Activated CD8-positive, alpha-beta T cell treated with anti-CD3 and anti-CD28 coated beads, Interleukin-2, amount 10 ng/mL, durations not matched to agents 7 days and 5 days (primary cell): ENCODE measurements around the gene BHLHA9. TPM values are rescaled to one million over a fixed set of nuclear protein-coding genes. Genes with fewer than 3 reads are reported as not detected.

Experiments
- ATAC-seq: fragments of 150-1000 bp; cut with Tn5 transposase; one replicate; pipeline ENCODE4 v1.10.0; 2021; ENCODE audit warnings: moderate library complexity
- CTCF ChIA-PET: fragments of 350-600 bp; sonication (Branson Sonifier 250); formaldehyde crosslinking; loops from one replicate; lab custom pipeline; 2021; ENCODE audit warnings: antibody characterized with exemption; lab: Charles Lee
- POLR2A ChIA-PET: fragments of 350-600 bp; sonication (Branson Sonifier 250); formaldehyde crosslinking; loops from one replicate; lab custom pipeline; 2021; ENCODE audit warnings: antibody characterized with exemption; lab: Charles Lee
- DNase-seq: peaks from one replicate; pipeline ENCODE4 v3.0.0-alpha.2; 2020
- H3K27ac Mint-ChIP-seq: one replicate; pipeline ENCODE4 v1.8.0; 2021; ENCODE audit warnings: mild to moderate bottlenecking, mixed read lengths
- H3K27me3 Mint-ChIP-seq: one replicate; pipeline ENCODE4 v1.8.0; 2021; ENCODE audit warnings: low read depth, mixed read lengths
- H3K36me3 Mint-ChIP-seq: one replicate; pipeline ENCODE4 v1.8.0; 2021; ENCODE audit warnings: low read depth, mixed read lengths
- H3K4me1 Mint-ChIP-seq: one replicate; pipeline ENCODE4 v1.8.0; 2021; ENCODE audit warnings: low read depth, mixed read lengths
- H3K4me3 Mint-ChIP-seq: one replicate; pipeline ENCODE4 v1.8.0; 2021; ENCODE audit warnings: mild to moderate bottlenecking, mixed read lengths
- H3K9me3 Mint-ChIP-seq: one replicate; pipeline ENCODE4 v1.8.0; 2022; ENCODE audit warnings: mixed read lengths; ENCODE audit not compliant: insufficient read depth
- total RNA-seq, 2 experiments: library from RNA; stranded (reverse); gene quantifications; one replicate each; pipeline ENCODE4 v1.2.3, GENCODE V29; 2021

The BHLHA9 gene
- not detected for total RNA-seq

DNA sequence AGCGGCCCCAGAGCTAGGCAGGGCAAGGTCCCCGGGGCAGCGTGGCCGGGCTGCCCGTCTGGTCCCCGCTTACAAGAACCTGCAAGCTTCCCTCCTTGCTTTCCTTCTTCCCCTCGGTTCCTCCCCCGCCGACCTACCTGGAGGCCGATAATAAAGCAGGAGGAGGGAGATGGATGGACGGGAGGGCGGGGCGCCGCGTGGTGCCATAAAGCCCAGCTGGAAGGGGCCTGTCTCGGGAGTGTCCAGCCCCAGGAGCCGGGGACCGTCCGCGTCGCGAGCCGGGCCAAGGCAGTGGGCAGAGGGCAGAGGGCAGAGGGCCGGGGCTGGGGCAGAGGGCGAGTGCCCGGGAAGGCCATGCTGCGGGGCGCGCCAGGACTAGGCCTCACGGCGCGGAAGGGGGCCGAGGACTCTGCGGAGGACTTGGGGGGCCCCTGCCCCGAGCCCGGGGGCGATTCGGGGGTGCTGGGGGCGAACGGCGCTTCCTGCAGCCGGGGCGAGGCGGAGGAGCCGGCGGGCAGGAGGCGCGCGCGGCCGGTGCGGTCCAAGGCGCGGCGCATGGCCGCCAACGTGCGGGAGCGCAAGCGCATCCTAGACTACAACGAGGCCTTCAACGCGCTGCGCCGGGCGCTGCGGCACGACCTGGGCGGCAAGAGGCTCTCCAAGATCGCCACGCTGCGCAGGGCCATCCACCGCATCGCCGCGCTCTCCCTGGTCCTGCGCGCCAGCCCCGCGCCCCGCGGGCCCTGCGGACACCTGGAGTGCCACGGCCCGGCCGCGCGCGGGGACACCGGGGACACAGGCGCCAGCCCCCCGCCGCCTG lies at the start of gene BHLHA9:
BHLHA9 (plus strand) TSS at position 235 of the 820 bp plus-strand sequence; CDS start at position 355, 120 bp downstream.
- H3K9me3 Mint-ChIP-seq = no peaks in the 10 kb centered on the region
- H3K27me3 Mint-ChIP-seq = peaks cover 44% of the 10 kb centered on the region
- H3K27ac Mint-ChIP-seq = no peak within 1 kb of the TSS
- ChIA-PET POLR2A (no interaction called here), CTCF (interaction anchor here (0.8 to 2.6 kb wide), 6 partner anchors 11 to 148 kb away, joined by 3 to 10 read pairs (median 4); no protein-coding TSS in a partner anchor)
- no peak for ATAC-seq
- DNase-seq = no peak
- no peaks in the 10 kb centered on the region for H3K36me3 Mint-ChIP-seq
- peaks cover 16% of the 10 kb centered on the region for H3K4me1 Mint-ChIP-seq
- H3K4me3 Mint-ChIP-seq = peak within 1 kb of the TSS; percentile 85

DNA sequence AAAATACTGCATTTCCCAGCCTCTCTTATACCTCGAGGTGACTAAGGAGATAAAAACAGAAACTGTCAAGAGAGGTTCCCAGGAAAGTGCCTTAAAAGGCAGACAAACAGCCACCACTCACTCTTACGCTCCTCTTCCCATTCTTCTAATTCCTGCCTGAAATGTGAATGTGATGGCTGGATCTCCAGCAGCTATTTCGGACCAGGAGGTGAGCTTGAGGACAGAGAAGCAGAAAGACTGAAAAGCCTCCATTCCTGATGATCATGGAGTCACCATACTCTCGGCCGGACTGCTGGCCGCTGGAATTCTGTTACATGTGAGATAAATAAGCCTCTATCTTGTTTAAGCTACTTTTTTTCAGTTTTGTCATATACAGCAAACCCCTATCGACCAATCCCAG lies 49.0 kb upstream of the BHLHA9 start:
- H3K4me3 Mint-ChIP-seq = no peak overlapping the region
- DNase-seq (no peak), ATAC-seq (no peak)
- no peaks in the 10 kb centered on the region for H3K9me3 Mint-ChIP-seq
- H3K27me3 Mint-ChIP-seq = peaks cover 7% of the 10 kb centered on the region
- H3K36me3 Mint-ChIP-seq = no peaks in the 10 kb centered on the region
- no peaks in the 10 kb centered on the region for H3K4me1 Mint-ChIP-seq
- H3K27ac Mint-ChIP-seq = no peak overlapping the region
- CTCF ChIA-PET = interaction anchor here (1.5 to 1.9 kb wide), 3 partner anchors 34 to 165 kb away, joined by 3 to 4 read pairs (median 3); no protein-coding TSS in a partner anchor
- POLR2A ChIA-PET = no interaction called here

DNA sequence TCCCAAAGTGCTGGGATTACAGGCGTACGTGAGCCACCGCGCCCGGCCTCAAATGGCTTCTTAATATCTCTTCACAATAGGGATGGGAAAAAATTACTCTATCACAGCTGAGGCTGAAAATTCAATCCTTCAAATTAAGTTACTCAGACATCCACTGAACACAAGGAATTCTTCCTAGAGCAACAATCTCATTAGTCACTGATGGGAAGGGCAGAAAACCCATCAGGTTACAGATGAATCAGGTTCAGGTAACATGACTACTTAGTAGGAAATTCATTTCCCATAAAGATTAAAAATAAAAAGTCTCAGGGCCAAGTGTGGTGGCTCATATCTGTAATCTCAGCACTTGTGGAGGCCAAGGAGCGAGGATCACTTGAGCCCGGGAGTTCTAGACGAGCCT lies 47.9 kb upstream of the BHLHA9 start:
- ChIA-PET CTCF (interaction anchor here (1.9 kb wide), 1 partner anchor 100 kb away, joined by 4 read pairs; no protein-coding TSS in a partner anchor), POLR2A (no interaction called here)
- H3K27me3 Mint-ChIP-seq = peaks cover 10% of the 10 kb centered on the region
- peaks cover 7% of the 10 kb centered on the region for H3K4me1 Mint-ChIP-seq
- H3K9me3 Mint-ChIP-seq = no peaks in the 10 kb centered on the region
- peaks cover 6% of the 10 kb centered on the region for H3K36me3 Mint-ChIP-seq
- no peak overlapping the region for H3K27ac Mint-ChIP-seq
- H3K4me3 Mint-ChIP-seq = no peak overlapping the region
- ATAC-seq = no peak
- DNase-seq = no peak

DNA sequence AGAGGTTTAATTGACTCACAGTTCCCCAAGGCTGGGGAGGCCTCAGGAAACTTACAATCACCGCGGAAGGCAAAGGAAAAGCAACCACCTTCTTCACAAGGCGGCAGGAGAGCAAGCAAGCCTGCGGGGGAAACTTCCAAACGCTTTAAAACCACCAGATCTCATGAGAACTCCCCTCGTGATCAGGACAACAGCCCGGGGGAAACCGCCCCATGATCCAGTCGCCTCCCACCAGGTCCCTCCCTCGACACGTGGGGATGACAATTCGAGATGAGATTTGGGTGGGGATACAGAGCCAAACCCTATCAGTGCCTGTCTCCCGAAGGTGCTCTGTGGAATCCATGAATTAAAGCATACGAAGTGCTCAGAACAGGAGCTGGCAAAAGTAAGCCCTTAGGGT lies 46.6 kb upstream of the BHLHA9 start:
- ChIA-PET CTCF (no interaction called here), POLR2A (no interaction called here)
- DNase-seq (no peak), ATAC-seq (no peak)
- peaks cover 16% of the 10 kb centered on the region for H3K4me1 Mint-ChIP-seq
- H3K27me3 Mint-ChIP-seq = peaks cover 16% of the 10 kb centered on the region
- H3K4me3 Mint-ChIP-seq = no peak overlapping the region
- H3K36me3 Mint-ChIP-seq = peaks cover 13% of the 10 kb centered on the region
- H3K9me3 Mint-ChIP-seq = no peaks in the 10 kb centered on the region
- H3K27ac Mint-ChIP-seq = no peak overlapping the region

DNA sequence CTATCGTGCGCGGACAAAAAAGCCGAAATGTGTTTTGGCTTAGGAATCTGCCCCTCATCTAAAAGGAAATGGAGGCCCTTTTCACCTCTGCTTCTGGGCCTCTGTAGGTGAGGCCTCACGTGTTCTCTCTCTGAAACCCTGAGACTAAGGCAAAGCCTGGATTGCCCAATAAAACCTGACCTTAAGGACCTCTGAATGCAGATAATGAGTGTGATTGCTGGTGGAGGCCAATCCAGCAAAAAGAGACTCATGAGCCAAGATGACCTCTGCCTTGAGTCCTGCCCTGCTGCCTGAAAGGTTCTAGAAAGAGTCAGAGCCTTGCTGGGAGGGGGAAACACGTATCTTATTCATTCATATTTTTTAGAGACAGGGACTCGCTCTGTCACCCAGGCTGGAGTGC lies 45.9 kb upstream of the BHLHA9 start:
- Mint-ChIP-seq H3K27ac (no peak overlapping the region), H3K9me3 (no peaks in the 10 kb centered on the region), H3K4me1 (peaks cover 16% of the 10 kb centered on the region), H3K4me3 (no peak overlapping the region), H3K27me3 (peaks cover 16% of the 10 kb centered on the region), H3K36me3 (peaks cover 13% of the 10 kb centered on the region)
- ATAC-seq = no peak
- no peak for DNase-seq
- ChIA-PET CTCF (no interaction called here), POLR2A (no interaction called here)

DNA sequence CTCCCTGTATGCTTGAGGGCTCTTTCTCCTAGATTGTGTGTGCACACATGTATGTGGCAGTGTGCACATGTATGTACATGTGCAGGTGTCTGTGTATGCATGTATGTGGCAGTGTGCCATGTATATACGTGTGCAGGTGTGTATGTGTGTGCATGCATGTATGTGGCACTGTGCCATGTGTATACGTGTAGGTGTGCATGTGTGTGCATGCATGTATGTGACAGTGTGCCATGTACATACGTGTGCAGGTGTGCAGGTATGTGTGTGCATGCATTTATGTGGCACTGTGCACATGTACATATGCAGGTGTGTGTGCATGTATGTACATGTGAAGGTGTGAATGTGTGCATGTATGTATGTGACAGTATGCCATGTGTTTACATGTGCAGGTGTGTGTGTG lies 43.9 kb upstream of the BHLHA9 start:
- Mint-ChIP-seq H3K4me1 (peaks cover 22% of the 10 kb centered on the region), H3K36me3 (peaks cover 13% of the 10 kb centered on the region), H3K9me3 (no peaks in the 10 kb centered on the region), H3K27me3 (peaks cover 23% of the 10 kb centered on the region), H3K27ac (no peak overlapping the region), H3K4me3 (no peak overlapping the region)
- ATAC-seq (no peak), DNase-seq (no peak)
- CTCF ChIA-PET = no interaction called here
- POLR2A ChIA-PET = no interaction called here

DNA sequence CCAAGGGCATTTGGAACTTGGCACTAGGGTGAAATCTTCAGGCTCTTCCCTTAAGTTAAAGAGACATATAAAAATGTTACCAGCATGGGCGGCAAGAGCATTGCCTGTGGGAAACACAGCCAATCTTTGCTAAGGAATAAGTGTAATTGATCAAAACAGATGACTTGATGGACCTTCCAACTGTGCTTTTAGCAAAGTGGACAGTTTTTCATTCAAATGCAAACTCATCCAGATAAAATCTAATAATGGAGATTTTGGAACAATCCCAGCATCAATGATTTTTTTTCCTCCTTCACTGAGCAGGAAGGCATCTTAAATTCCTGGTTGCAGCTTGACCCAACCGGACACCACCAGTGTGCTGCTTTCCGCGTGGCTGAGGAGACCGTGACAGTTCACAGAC lies 42.9 kb upstream of the BHLHA9 start:
- Mint-ChIP-seq H3K27ac (no peak overlapping the region), H3K27me3 (peaks cover 32% of the 10 kb centered on the region), H3K9me3 (no peaks in the 10 kb centered on the region), H3K4me1 (peaks cover 26% of the 10 kb centered on the region), H3K4me3 (peak overlapping the region; percentile 82), H3K36me3 (peaks cover 13% of the 10 kb centered on the region)
- ChIA-PET CTCF (interaction anchor here (0.9 to 2.3 kb wide), 5 partner anchors 9 to 105 kb away, joined by 3 to 11 read pairs (median 4); no protein-coding TSS in a partner anchor), POLR2A (interaction anchor here (1.4 kb wide), 1 partner anchor 21 kb away, joined by 4 read pairs; no protein-coding TSS in a partner anchor)
- no peak for DNase-seq
- no peak for ATAC-seq

DNA sequence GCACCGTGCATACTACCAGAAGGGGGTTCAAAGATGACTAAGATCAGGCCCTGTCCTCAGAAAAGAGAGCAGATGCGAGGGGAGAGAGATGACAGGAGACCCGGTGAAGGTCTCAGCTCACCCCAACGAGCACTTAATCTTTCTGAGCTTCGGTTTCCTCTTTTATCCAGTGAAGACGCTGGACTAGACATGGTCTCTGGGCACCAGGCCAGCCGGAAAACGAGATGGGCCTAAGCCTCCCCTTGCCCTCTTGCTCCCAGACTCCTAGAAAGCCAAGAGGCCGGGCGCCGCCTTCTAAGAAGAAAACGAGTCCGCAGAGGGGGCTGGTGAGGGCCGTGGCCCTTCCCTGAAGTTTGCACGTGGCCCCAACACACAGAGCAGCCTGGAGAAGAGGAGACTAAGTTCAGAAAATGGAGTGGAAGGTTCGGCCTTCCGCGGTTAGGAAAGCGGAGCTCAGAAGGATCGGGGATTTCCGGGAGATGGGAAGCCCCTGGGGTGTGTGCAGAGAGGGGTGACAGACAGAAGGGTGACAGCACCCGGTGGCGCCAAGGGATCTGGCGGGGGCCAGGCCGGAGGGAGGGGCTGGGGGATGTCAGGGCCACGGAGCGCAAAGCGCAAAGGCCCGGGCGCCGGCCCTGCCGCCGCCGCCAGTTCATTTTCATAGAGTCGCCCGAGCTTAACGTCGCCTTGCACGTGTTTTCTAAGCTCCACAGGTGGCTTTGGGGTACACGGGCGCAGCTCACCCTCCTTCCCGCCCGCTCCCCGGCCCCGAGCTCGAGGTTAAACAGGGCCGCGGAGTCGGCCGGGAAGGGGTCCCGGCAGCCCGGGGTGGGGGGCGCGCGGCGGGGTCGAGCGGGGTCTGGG lies 42.1 kb upstream of the BHLHA9 start:
- DNase-seq = peak; percentile 33
- H3K27ac Mint-ChIP-seq = peak overlapping the region; percentile 82

DNA sequence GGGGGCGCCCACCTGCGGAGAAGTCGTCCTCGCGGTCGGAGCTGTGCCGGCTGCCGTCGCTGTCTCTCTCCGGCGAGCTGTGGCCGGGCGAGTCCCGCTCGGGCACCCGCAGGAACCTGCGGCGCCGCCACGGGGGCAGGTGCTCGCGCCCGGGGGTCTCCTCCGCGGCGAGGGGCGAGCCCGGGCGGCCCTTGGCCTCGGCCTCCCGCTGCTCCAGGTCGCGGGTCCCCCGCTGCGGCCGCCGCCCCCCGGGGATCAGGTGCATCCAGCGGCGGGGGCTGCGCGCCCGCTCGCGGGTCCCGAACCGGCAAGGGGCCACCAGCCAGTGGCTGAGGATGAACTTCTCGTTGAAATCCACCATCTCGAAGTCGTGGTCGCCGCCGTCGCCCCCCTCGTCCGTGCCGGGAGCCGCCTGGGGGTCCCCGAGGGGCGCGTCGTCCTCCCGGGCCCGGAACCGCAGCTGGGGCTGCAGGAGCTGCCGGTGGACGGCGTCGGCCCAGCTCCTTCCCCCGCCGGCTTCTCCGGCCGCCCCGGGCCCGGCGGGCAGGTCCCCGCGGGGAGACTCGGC lies 41.4 kb upstream of the BHLHA9 start:
- Mint-ChIP-seq H3K4me1 (peaks cover 26% of the 10 kb centered on the region), H3K36me3 (peaks cover 13% of the 10 kb centered on the region), H3K27me3 (peaks cover 33% of the 10 kb centered on the region), H3K27ac (no peak overlapping the region), H3K4me3 (peak overlapping the region; percentile 31), H3K9me3 (no peaks in the 10 kb centered on the region)
- ATAC-seq (peak; percentile 29), DNase-seq (no peak)
- ChIA-PET POLR2A (interaction anchor here (0.8 to 1.4 kb wide), 3 partner anchors 22 to 31 kb away, joined by 3 to 6 read pairs (median 4); no protein-coding TSS in a partner anchor), CTCF (interaction anchor here (1.2 to 2.3 kb wide), 3 partner anchors 41 to 107 kb away, joined by 3 to 11 read pairs (median 4); partner anchors contain the start of gene BHLHA9)

More for the DNA sequence above, 42.1 kb upstream of the BHLHA9 start:
- Mint-ChIP-seq H3K9me3 (no peaks in the 10 kb centered on the region), H3K36me3 (peaks cover 13% of the 10 kb centered on the region), H3K4me1 (peaks cover 26% of the 10 kb centered on the region), H3K4me3 (peak overlapping the region; percentile 82), H3K27me3 (peaks cover 34% of the 10 kb centered on the region)
- peak; percentile 20 for ATAC-seq
- ChIA-PET POLR2A (interaction anchor here (1.4 kb wide), 1 partner anchor 22 kb away, joined by 4 read pairs; no protein-coding TSS in a partner anchor), CTCF (interaction anchor here (0.9 to 2.3 kb wide), 7 partner anchors 10 to 106 kb away, joined by 3 to 11 read pairs (median 4); partner anchors contain the start of gene BHLHA9)

DNA sequence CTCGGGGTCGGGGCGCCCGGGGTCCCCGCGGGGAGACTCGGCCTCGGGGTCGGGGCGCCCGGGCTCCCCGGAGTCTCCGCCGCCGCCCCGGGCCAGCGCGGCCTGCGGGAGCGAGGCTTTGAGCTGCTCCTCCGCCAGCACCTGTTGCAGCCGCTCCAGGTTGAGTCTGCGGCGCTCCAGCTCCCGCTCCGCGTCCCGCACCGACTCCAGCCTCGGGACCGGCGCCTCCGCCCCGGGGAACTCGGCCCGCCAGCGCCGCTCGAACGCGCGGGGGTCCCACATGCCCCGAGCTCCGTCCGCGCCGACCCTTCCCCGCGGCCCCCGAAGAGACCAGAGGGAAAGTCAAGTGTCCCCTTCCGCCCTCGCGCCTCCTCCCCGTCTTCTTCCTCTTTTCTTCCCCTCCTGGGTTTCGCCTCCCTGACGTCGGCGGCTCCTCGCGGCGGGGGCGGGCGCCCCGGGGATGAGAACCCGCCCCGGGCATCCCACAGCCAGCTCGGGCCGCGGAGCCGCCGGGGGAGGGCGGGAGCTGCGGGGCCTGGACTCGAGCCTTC lies 40.8 kb upstream of the BHLHA9 start:
- Mint-ChIP-seq H3K4me3 (peak overlapping the region; percentile 67), H3K27ac (peak overlapping the region; percentile 60), H3K36me3 (peaks cover 13% of the 10 kb centered on the region), H3K4me1 (peaks cover 26% of the 10 kb centered on the region), H3K27me3 (peaks cover 36% of the 10 kb centered on the region), H3K9me3 (no peaks in the 10 kb centered on the region)
- peak; percentile 75 for ATAC-seq
- CTCF ChIA-PET = interaction anchor here (0.8 to 2.3 kb wide), 6 partner anchors 28 to 107 kb away, joined by 3 to 11 read pairs (median 4); partner anchors contain the start of gene BHLHA9
- POLR2A ChIA-PET = interaction anchor here (0.8 kb wide), 2 partner anchors 23 to 32 kb away, joined by 3 to 6 read pairs; no protein-coding TSS in a partner anchor
- peak; percentile 61 for DNase-seq
